Neural progenitor cell (in vitro differentiated cells): ENCODE measurements around the gene RPS27L. TPM values are rescaled to one million over a fixed set of nuclear protein-coding genes. Genes with fewer than 3 reads are reported as not detected.

Source experiments
- DNase-seq: peaks from one replicate; pipeline ENCODE4 v3.0.0-alpha.2; 2016; ENCODE audit warnings: low spot score
- H2AFZ ChIP-seq: fragments of 200-600 bp; sonication (generic); replicated peaks from 2 replicates; pipeline ENCODE4 v1.6.1; 2016; ENCODE audit warnings: antibody characterized with exemption
- H3F3A ChIP-seq: fragments of 200-600 bp; sonication (generic); 2 replicates; pipeline ENCODE4 v1.6.1; 2016; ENCODE audit warnings: antibody characterized with exemption, low read depth
- H3K27ac ChIP-seq: fragments of 200-600 bp; sonication (generic); 2 replicates; pipeline ENCODE4 v1.5.1; 2016; ENCODE audit warnings: mild to moderate bottlenecking
- H3K27me3 ChIP-seq: fragments of 200-600 bp; sonication (generic); 2 replicates; pipeline ENCODE4 v1.6.1; 2016; ENCODE audit warnings: mild to moderate bottlenecking, moderate library complexity
- H3K36me3 ChIP-seq: fragments of 200-600 bp; sonication (generic); 2 replicates; pipeline ENCODE4 v1.5.1; 2016
- H3K4me1 ChIP-seq: fragments of 200-600 bp; sonication (generic); 2 replicates; pipeline ENCODE4 v1.6.1; 2016; ENCODE audit warnings: mixed run types
- H3K4me2 ChIP-seq: fragments of 200-600 bp; sonication (generic); 2 replicates; pipeline ENCODE4 v1.6.1; 2016
- H3K4me3 ChIP-seq: fragments of 200-600 bp; sonication (generic); 2 replicates; pipeline ENCODE4 v1.5.1; 2016
- H3K79me2 ChIP-seq: fragments of 200-600 bp; sonication (generic); 2 replicates; pipeline ENCODE4 v1.6.1; 2016; ENCODE audit warnings: low read depth
- H3K9ac ChIP-seq: fragments of 200-600 bp; sonication (generic); 2 replicates; pipeline ENCODE4 v1.6.1; 2016
- H3K9me3 ChIP-seq: fragments of 200-600 bp; sonication (generic); 2 replicates; pipeline ENCODE4 v1.5.1; 2016; ENCODE audit warnings: low read depth
- H4K20me1 ChIP-seq: fragments of 200-600 bp; sonication (generic); 2 replicates; pipeline ENCODE4 v1.6.1; 2016; ENCODE audit warnings: low read depth
- H3K27ac Mint-ChIP-seq: 3 replicates; pipeline ENCODE4 v1.8.0; 2021; ENCODE audit warnings: mixed read lengths
- H3K27me3 Mint-ChIP-seq: 2 replicates; pipeline ENCODE4 v1.8.0; 2022; ENCODE audit warnings: low read depth, mild to moderate bottlenecking, inconsistent platforms, moderate library complexity, mixed read lengths; ENCODE audit not compliant: insufficient read depth
- H3K36me3 Mint-ChIP-seq: 3 replicates; pipeline ENCODE4 v1.8.0; 2021; ENCODE audit warnings: mixed read lengths
- H3K4me1 Mint-ChIP-seq: 3 replicates; pipeline ENCODE4 v1.8.0; 2021; ENCODE audit warnings: mixed read lengths
- H3K4me3 Mint-ChIP-seq: 3 replicates; pipeline ENCODE4 v1.8.0; 2021; ENCODE audit warnings: mild to moderate bottlenecking, moderate library complexity, mixed read lengths
- H3K9me3 Mint-ChIP-seq: 3 replicates; pipeline ENCODE4 v1.8.0; 2020; ENCODE audit warnings: mixed read lengths
- CTCF ChIP-seq: fragments of 200-600 bp; sonication (generic); IDR thresholded peaks from 2 replicates; pipeline ENCODE4 v1.5.1; 2017; ENCODE audit warnings: antibody characterized with exemption, mild to moderate bottlenecking
- EZH2 ChIP-seq: fragments of 200-600 bp; sonication (generic); IDR thresholded peaks from 2 replicates; pipeline ENCODE4 v1.6.1; 2017; ENCODE audit warnings: antibody characterized with exemption, mild to moderate bottlenecking, moderate library complexity
- EZH2phosphoT487 ChIP-seq: fragments of 200-600 bp; sonication (generic); IDR thresholded peaks from 2 replicates; pipeline ENCODE4 v1.6.1; 2017; ENCODE audit warnings: antibody characterized with exemption
- total RNA-seq: library from RNA; depleted of rRNA; stranded (reverse); fragments of >200 nt; gene quantifications from 2 replicates; pipeline ENCODE4 v1.2.3, GENCODE V29; 2015; ENCODE audit warnings: low replicate concordance

RPS27L gene
- total RNA-seq, 1 donor from 2014 or later, result 111 TPM

- no peaks in the 10 kb centered on the region for H3K36me3 ChIP-seq
- no peak overlapping the region for H3K9ac ChIP-seq
- TF ChIP-seq EZH2phosphoT487 (no peak), CTCF (no peak), EZH2 (no peak)
- H3K4me2 ChIP-seq, result no peak overlapping the region
- no peak for DNase-seq
- no peaks in the 10 kb centered on the region for H3K4me1 ChIP-seq
- H3K79me2 ChIP-seq, result no peaks in the 10 kb centered on the region
- no peak overlapping the region for H3K4me3 Mint-ChIP-seq
- H3F3A ChIP-seq, result peaks cover 5% of the 10 kb centered on the region
- no peak overlapping the region for H3K27ac ChIP-seq
- H4K20me1 ChIP-seq, result no peaks in the 10 kb centered on the region
- H3K27me3 ChIP-seq, result no peaks in the 10 kb centered on the region
- H3K27me3 Mint-ChIP-seq, result no peaks in the 10 kb centered on the region
- peaks cover 10% of the 10 kb centered on the region for H3K4me1 Mint-ChIP-seq
- no peak overlapping the region for H3K27ac Mint-ChIP-seq
- H2AFZ ChIP-seq, result no peak overlapping the region
- no peaks in the 10 kb centered on the region for H3K9me3 ChIP-seq
- no peaks in the 10 kb centered on the region for H3K36me3 Mint-ChIP-seq
- no peaks in the 10 kb centered on the region for H3K9me3 Mint-ChIP-seq
- no peak overlapping the region for H3K4me3 ChIP-seq
These were observed 8.0 kb upstream of the RPS27L start for GRCh38 chr15:63165166-63165859.

GRCh38 chr15:63163217-63163616 is 5.9 kb upstream of the RPS27L start:
- Histone ChIP-seq H3K9me3 (no peaks in the 10 kb centered on the region), H3K36me3 (no peaks in the 10 kb centered on the region), H3K79me2 (no peaks in the 10 kb centered on the region), H3K9ac (no peak overlapping the region), H3K4me3 (no peak overlapping the region), H3K27ac (no peak overlapping the region), H4K20me1 (no peaks in the 10 kb centered on the region), H3K27me3 (no peaks in the 10 kb centered on the region), H3F3A (peaks cover 7% of the 10 kb centered on the region), H3K4me1 (no peaks in the 10 kb centered on the region), H2AFZ (no peak overlapping the region), H3K4me2 (no peak overlapping the region)
- no peak overlapping the region for H3K4me3 Mint-ChIP-seq
- no peaks in the 10 kb centered on the region for H3K27me3 Mint-ChIP-seq
- H3K9me3 Mint-ChIP-seq, result no peaks in the 10 kb centered on the region
- no peak overlapping the region for H3K27ac Mint-ChIP-seq
- H3K4me1 Mint-ChIP-seq, result peaks cover 11% of the 10 kb centered on the region
- no peak for TF ChIP-seq EZH2
- TF ChIP-seq EZH2phosphoT487, result no peak
- no peak for TF ChIP-seq CTCF
- H3K36me3 Mint-ChIP-seq, result no peaks in the 10 kb centered on the region
- DNase-seq, result no peak

GRCh38 chr15:63160638-63161037 is 3.4 kb upstream of the RPS27L start:
- no peak overlapping the region for H3K4me3 Mint-ChIP-seq
- H3K36me3 Mint-ChIP-seq, result no peaks in the 10 kb centered on the region

GRCh38 chr15:63157891-63158431 is 684 bp upstream of the RPS27L start:
- Histone ChIP-seq H3K4me2 (peak overlapping the region; percentile 92), H4K20me1 (no peaks in the 10 kb centered on the region), H3K9ac (peak overlapping the region; percentile 57), H3K79me2 (peaks cover 32% of the 10 kb centered on the region), H3K4me1 (peaks cover 6% of the 10 kb centered on the region), H3K27me3 (no peaks in the 10 kb centered on the region), H3K4me3 (peak overlapping the region; percentile 86), H2AFZ (peak overlapping the region; percentile 81), H3K27ac (peak overlapping the region; percentile 90), H3K36me3 (peaks cover 13% of the 10 kb centered on the region), H3F3A (peaks cover 35% of the 10 kb centered on the region), H3K9me3 (no peaks in the 10 kb centered on the region)
- TF ChIP-seq CTCF (no peak), EZH2 (no peak), EZH2phosphoT487 (no peak)
- peak overlapping the region; percentile 97 for H3K4me3 Mint-ChIP-seq
- H3K9me3 Mint-ChIP-seq, result no peaks in the 10 kb centered on the region
- peak; percentile 75 for DNase-seq
- no peaks in the 10 kb centered on the region for H3K27me3 Mint-ChIP-seq
- H3K27ac Mint-ChIP-seq, result peak overlapping the region; percentile 99
- H3K36me3 Mint-ChIP-seq, result peaks cover 3% of the 10 kb centered on the region
- H3K4me1 Mint-ChIP-seq, result peaks cover 19% of the 10 kb centered on the region

More at GRCh38 chr15:63160638-63161037, 3.4 kb upstream of the RPS27L start:
- TF ChIP-seq EZH2phosphoT487, result no peak
- no peak overlapping the region for H3K27ac ChIP-seq
- H3K9me3 ChIP-seq, result no peaks in the 10 kb centered on the region
- H3K9ac ChIP-seq, result no peak overlapping the region
- no peaks in the 10 kb centered on the region for H3K27me3 ChIP-seq
- H3K27ac Mint-ChIP-seq, result no peak overlapping the region
- DNase-seq, result no peak
- peaks cover 28% of the 10 kb centered on the region for H3F3A ChIP-seq
- no peaks in the 10 kb centered on the region for H3K36me3 ChIP-seq
- H3K79me2 ChIP-seq, result peaks cover 12% of the 10 kb centered on the region
- peaks cover 23% of the 10 kb centered on the region for H3K4me1 Mint-ChIP-seq
- no peaks in the 10 kb centered on the region for H4K20me1 ChIP-seq
- no peak overlapping the region for H2AFZ ChIP-seq
- no peaks in the 10 kb centered on the region for H3K27me3 Mint-ChIP-seq
- no peaks in the 10 kb centered on the region for H3K9me3 Mint-ChIP-seq
- no peak overlapping the region for H3K4me3 ChIP-seq
- peaks cover 2% of the 10 kb centered on the region for H3K4me1 ChIP-seq
- H3K4me2 ChIP-seq, result no peak overlapping the region
